Left renal pelvis (tissue), 4 donors: Measurements from ENCODE around the gene ALG5. TPM values are rescaled to one million over a fixed set of nuclear protein-coding genes. Genes with fewer than 3 reads are reported as not detected.

Experiments
- DNase-seq, 4 donors: peaks; one replicate each; pipeline ENCODE4 v3.0.0-alpha.2; 2013; ENCODE audit warnings: low read depth in 4 of 4, low spot score in 3 of 4
- polyA plus RNA-seq, 4 donors: library from polyadenylated mRNA; unstranded; fragments of 120-200 nt; gene quantifications; one replicate each; pipeline ENCODE4 v1.2.1, GENCODE V29; 2013; ENCODE audit not compliant: insufficient read length in 4 of 4

ALG5 gene
- polyA plus RNA-seq, result 10 to 100 TPM; 40.0 to 67.2 (median 56.7) TPM

- DNase-seq, result peak; percentile 66 to 81 (median 78)
Observed at GRCh38 chr13:36999054-36999714, at the start of gene ALG5. TSS of gene ALG5 (minus strand) at chr13:36999340. CDS start at chr13:36999300, 40 bp downstream.

DNA sequence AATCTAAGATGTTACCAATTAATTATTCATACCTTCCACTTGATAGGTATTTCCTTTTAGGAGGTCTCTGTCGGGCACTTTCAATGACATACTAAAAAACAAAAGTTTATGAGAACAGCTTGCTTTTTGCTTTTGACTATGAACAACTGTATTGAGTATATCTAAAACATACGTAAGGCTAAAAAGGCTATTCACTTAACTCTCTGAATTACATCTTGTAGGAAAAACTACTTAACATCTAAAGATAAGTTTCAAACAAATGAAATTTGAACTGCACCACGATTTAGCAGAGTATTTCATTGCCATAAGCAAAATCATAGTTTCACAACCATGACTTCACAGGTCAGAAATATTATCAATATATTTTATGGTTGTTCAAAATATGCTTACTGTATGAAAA, 48.7 kb upstream of the ALG5 start:
- no peak for DNase-seq

DNA sequence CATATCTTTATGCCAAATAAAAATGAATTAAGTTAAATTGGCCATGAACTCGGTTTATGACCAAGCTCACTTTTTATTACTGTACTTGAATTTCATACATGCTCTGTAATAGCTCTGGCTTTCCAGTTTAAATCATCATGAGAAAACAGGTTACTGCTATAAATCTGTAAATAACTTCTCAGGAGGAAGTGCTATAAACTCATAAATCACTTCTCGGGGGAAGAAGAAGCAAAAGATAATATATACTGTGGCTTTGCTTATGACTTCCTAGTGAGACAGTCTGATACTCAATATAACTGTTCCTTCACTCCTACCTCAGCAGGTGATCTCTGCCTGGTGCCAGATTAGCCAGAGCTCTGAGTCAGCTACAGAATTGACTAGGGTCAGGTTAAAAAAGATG, 47.9 kb upstream of the ALG5 start:
- no peak for DNase-seq

DNA sequence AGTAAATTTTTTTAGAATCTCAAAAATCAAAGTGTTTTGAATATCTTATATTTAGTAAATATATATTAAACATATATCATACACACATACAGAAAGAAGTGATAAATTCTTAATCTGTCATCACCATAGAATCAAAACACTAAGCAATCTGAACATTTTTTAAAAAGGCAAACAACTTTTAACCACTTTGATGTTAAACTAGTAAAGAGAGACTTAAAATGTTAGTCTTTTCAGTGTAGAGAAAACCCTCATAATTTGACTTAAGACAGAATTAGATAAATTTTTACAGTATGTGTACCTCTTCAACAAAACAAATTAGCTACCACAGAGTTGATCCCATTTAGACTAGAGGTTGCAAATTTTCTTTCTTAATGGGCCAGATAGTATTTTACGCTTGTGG, 46.9 kb upstream of the ALG5 start:
- no peak for DNase-seq

DNA sequence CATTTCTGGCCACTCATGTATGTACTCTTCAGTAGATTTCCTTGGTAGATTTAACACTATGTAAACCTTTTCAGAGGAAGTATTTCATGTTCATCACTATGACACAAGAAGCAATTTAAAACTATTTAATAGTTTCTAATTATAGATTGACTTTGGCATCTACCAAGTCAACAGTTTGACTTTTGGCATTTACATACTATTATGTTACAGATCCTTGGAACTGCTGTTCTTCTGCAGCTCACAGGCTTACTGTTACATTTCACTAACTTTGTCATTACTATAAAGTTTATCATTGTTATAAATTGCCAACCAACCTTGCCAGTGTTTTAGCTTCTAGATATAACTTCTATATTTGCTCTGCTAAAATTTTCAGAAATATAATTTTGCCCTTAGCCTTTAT, 41.6 kb upstream of the ALG5 start:
- DNase-seq, result no peak

DNA sequence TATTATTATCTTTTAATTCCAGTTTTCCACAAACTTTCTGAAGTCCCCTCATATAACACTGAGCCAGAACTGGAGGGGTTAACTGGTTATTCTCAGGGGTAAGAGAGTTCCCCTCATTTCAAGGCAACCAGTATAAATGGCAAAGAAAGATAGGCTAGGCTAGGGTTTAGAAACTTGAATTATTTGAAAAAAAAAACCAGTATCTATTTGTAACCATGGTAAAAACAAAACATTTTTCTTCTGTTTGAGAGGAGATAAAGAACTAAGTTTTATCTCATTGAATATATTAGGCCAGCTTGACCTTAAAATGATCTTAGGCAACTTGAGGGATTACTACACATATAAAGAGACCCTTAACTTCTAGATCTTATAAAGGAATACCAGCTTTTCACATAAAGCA, 40.8 kb upstream of the ALG5 start:
- no peak for DNase-seq

DNA sequence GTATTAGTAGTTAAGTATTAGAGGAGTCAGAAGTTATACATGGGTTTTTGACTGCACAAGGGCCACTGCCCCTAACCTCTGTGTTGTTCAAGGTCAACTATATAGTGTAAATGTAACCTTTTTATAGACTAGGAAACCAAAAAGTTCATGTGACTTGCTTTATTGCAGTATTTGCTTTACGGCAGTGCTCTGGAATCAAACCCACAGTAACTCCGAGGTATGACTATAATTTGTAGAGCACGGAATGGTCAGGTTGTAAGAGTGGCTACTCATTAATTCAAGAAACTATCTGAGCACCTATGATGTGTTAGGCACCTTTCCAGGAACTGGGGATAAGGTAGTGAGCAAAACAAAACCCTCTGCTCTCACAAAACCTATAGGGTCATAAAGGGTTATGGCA, 38.1 kb upstream of the ALG5 start:
- DNase-seq, result no peak

- DNase-seq, result no peak
Observed at GRCh38 chr13:37029617-37030016, 30.5 kb upstream of the ALG5 start.

- no peak for DNase-seq
Observed at GRCh38 chr13:37027639-37028038, 28.5 kb upstream of the ALG5 start.

GRCh38 chr13:37026771-37027170, 27.6 kb upstream of the ALG5 start:
- no peak for DNase-seq

DNA sequence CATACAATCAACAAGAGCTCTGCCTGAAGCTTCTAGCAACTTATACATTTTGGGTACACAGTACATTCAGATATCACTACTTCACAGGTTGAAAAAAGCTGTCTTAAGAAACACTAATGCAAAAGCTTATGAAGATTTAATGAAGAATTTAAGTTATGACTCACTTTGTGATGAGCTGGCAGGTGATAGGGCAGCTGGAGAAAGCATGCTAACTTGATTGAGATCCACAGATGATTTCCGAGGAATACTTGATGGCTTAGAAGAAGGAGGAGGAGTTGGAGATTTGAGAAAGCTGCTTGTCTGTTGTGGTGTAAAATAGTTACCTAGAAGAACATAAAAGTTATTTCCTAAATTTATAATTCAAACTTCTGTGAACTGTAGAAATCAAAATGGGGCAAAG, 24.7 kb upstream of the ALG5 start:
- no peak for DNase-seq

GRCh38 chr13:37014609-37015008, 15.5 kb upstream of the ALG5 start:
- DNase-seq, result no peak

GRCh38 chr13:37011788-37012187, 12.6 kb upstream of the ALG5 start:
- DNase-seq, result no peak

DNA sequence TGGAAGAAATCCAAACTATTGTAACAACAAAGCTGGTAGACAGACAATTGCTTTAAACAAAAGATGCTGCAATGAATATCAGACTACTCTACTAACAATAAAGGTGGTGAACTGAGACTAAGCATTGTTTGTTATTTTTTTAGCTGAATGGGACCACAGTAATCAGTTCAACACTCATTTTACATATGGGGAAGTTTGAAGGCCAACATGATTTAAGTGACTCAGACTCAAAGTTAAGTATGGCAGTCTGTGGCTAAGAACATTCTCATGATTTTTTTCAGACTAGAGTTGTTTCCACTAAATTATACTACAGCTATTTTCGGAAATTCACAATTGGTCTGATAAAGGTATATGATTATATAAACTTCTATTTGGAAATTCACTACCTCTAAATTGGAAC, 11.9 kb upstream of the ALG5 start:
- DNase-seq, result no peak

- no peak for DNase-seq
Observed at GRCh38 chr13:37010424-37010823, 11.3 kb upstream of the ALG5 start.

DNA sequence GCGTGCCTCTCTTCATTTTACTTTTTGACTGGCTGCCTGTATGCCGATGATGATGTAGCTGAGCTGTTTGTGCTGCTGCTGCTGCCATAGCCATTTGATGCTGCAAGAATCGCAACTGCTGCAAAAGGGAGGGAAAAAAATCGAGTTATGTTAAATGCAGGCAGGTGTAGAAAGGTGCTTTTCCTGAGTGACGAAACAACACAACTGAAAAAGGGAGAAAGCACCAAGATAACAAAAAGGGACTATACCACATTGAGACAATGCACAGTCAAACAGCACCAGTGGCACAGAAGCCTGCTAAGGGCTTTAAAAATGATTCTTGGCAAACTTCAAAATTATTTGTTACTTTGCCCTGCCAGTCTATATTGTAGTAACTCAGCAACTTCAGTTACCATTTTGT, 10.6 kb upstream of the ALG5 start:
- no peak for DNase-seq

DNA sequence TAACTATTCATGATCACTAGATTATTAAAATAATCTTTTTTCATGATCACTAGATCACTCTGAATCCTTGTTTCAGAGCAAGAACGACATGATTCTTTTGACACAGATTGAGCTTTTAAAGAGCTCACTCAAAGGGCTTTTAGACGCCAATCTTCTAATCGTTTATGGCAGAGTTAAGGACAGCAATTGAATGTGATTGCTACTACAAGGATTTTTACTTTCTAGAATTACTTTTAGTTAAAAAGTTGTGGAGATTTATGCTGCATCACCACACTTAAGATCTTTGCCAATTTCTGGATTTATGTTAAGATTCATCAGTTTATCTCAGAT, 2.7 kb upstream of the ALG5 start:
- DNase-seq, result no peak

- peak in 2 of 4 donors; percentile 12 to 18 for DNase-seq
Observed at GRCh38 chr13:36998624-36999041, 507 bp downstream of the ALG5 start.

- DNase-seq, result no peak
Observed at GRCh38 chr13:36997716-36998427, 1.3 kb downstream of the ALG5 start.

DNA sequence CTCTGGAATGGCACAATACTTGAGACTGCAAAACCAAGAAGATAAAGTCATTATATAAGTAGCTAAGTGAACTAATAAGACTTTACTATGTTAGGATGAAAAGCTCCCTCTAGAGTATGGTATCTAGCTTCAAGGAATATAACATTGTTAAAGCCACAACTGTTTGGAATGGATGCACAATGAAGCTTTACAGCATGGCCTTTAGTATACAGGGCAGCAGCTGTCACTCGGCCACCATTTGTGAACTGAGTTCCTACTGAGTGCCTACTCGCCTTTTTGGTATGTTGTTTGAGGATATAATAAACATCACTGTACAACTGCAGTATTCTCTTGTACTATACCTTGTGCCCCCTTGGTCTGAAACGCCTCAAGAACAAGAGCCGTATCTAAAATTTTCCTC, 6.8 kb downstream of the ALG5 start:
- no peak for DNase-seq

- no peak for DNase-seq
Observed at GRCh38 chr13:36986462-36987240, 12.5 kb downstream of the ALG5 start.
